Measurements from ENCODE around the gene ATP10A. TPM values are rescaled to one million over a fixed set of nuclear protein-coding genes. Genes with fewer than 3 reads are reported as not detected.
"Not testable (repeated sequence)": the region's sequence is repeated elsewhere in the genome, so short reads cannot be mapped to it uniquely, and the experiment has no call there.

ATP10A gene
- total RNA-seq, 1 donor from 2014 or later: 3.2 TPM

DNA sequence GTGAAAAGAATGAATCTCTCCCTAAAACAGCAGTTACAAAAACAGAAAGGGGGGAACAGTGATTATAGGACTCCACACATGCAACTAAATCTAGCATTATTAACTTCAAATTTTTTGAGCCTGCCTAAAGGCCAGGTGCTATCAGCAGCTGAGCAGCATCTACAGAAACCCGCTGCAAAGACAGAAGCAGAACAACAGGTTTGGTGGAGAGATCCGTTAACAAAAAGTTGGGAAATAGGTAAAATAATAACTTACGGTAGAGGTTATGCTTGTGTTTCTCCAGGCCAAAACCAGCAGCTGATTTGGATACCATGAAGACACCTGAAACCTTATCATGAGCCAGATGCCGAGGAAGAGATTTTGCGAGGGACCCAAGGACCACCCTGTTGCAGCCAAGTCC, 222.7 kb downstream of the ATP10A start:
- no peaks in the 10 kb centered on the region for H3K36me3 ChIP-seq
- H3K4me3 ChIP-seq: no peak overlapping the region
- intact Hi-C loops (cut with DNase I): no loop called here
- H3K9me3 ChIP-seq: no peaks in the 10 kb centered on the region
- H3K4me1 ChIP-seq: no peaks in the 10 kb centered on the region
- H3K27me3 ChIP-seq: no peaks in the 10 kb centered on the region
- H3K27ac ChIP-seq: no peak overlapping the region
- DNase-seq (ENCODE audit: extremely low spot score in 2 of 2): no peak
- TF ChIP-seq, protein P1, sequence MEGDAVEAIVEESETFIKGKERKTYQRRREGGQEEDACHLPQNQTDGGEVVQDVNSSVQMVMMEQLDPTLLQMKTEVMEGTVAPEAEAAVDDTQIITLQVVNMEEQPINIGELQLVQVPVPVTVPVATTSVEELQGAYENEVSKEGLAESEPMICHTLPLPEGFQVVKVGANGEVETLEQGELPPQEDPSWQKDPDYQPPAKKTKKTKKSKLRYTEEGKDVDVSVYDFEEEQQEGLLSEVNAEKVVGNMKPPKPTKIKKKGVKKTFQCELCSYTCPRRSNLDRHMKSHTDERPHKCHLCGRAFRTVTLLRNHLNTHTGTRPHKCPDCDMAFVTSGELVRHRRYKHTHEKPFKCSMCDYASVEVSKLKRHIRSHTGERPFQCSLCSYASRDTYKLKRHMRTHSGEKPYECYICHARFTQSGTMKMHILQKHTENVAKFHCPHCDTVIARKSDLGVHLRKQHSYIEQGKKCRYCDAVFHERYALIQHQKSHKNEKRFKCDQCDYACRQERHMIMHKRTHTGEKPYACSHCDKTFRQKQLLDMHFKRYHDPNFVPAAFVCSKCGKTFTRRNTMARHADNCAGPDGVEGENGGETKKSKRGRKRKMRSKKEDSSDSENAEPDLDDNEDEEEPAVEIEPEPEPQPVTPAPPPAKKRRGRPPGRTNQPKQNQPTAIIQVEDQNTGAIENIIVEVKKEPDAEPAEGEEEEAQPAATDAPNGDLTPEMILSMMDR (IDR thresholded peaks at IDR 0.05): no peak
- TF ChIP-seq POLR2AphosphoS5 (IDR thresholded peaks at IDR 0.05; ENCODE audit: insufficient read depth in 1 of 2, low read depth in 1 of 2) (no peak), POLR2A (IDR thresholded peaks at IDR 0.05) (no peak)

DNA sequence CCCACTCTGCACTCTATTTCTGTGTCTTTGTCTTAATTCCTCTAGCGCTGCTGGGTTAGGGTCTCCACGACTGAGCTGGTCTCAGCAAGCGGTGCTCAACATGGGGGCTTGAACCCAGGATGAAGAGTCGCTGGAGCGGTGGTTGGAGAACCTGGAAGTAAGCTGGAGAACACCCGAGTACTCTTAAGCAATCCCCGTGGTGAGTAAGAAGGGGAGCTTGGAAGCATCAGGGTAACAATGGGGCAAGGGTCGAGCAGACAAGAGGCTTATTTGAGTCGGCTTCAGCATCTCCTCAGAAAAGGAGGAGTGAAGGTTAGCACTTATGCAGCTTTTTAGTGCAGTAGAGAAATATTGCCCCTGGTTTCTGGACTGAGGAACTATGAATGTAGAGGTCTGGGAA, 226.6 kb downstream of the ATP10A start:
- H3K27me3 ChIP-seq; H3K4me3 ChIP-seq; H3K36me3 ChIP-seq; DNase-seq (ENCODE audit: extremely low spot score in 2 of 2); H3K27ac ChIP-seq; H3K4me1 ChIP-seq; H3K9me3 ChIP-seq; intact Hi-C loops (cut with DNase I): not testable (repeated sequence)

DNA sequence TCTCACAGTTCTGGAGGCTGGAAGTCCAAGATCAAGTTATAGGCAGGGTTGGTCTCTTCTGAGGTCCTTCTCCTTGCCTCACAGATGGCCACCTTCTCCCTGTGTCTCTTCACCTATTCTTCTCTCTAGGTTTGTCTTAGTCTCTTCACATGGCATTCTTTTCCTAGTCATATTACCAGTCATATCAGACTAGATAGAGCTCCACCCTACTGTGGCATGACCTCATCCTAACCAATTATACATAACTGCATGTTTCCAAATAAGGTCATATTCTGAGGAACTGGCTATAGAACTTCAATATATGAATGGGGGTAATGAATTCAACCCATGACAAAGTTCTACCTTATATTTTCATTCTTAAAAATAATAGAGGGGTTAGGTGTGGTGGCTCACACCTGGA, 227.9 kb downstream of the ATP10A start:
- DNase-seq (ENCODE audit: extremely low spot score in 2 of 2): no peak
- Histone ChIP-seq H3K4me3 (no peak overlapping the region), H3K36me3 (no peaks in the 10 kb centered on the region), H3K27me3 (no peaks in the 10 kb centered on the region), H3K4me1 (no peaks in the 10 kb centered on the region), H3K27ac (no peak overlapping the region), H3K9me3 (no peaks in the 10 kb centered on the region)
- TF ChIP-seq POLR2A (IDR thresholded peaks at IDR 0.05) (no peak), POLR2AphosphoS5 (IDR thresholded peaks at IDR 0.05; ENCODE audit: insufficient read depth in 1 of 2, low read depth in 1 of 2) (no peak)
- TF ChIP-seq, protein P1 (IDR thresholded peaks at IDR 0.05): no peak
- intact Hi-C loops (cut with DNase I): no loop called here

DNA sequence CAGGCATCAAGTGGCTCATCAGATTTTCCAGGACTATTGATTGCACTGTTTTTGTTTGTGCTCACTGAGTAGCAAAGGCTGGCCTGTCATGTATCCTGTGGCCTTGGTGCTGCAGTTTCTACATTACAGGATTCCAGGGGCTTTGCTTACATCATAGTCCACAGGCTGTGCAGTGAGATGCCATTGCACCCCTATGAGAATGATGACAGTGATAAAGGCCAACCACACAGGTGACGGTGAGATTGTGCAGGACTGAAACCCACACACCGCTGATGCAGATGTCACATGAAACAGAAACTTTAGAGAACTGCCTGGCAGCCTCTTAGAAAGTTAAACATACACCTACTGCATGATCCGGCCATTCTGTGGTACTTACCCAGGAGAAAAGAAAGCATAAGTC, 229.3 kb downstream of the ATP10A start:
- TF ChIP-seq POLR2A (IDR thresholded peaks at IDR 0.05) (no peak), POLR2AphosphoS5 (IDR thresholded peaks at IDR 0.05; ENCODE audit: insufficient read depth in 1 of 2, low read depth in 1 of 2) (no peak)
- TF ChIP-seq, protein P1 (IDR thresholded peaks at IDR 0.05): no peak
- Histone ChIP-seq H3K4me1 (no peaks in the 10 kb centered on the region), H3K4me3 (no peak overlapping the region), H3K36me3 (no peaks in the 10 kb centered on the region), H3K9me3 (no peaks in the 10 kb centered on the region), H3K27me3 (no peaks in the 10 kb centered on the region), H3K27ac (no peak overlapping the region)
- intact Hi-C loops (cut with DNase I): no loop called here
- DNase-seq (ENCODE audit: extremely low spot score in 2 of 2): no peak

DNA sequence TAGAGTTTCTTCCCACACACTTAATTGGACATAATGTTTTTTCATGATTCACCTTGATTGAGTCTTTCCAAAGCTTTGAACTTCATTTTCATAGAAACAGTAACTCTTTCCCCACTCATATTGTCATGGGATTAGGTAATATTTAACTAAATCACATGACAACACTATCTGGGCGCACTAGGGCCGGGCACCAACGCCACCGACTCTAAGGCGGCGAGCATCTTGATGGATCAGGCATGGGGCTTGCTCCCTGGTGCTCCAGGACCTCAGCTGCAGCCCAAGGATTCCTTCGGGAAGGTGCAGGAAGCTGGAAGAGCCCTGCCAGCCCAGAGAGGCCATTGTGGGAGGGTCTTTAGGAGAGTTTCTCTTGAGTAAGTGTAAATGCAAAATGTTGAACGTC, 231.2 kb downstream of the ATP10A start:
- DNase-seq (ENCODE audit: extremely low spot score in 2 of 2): no peak
- intact Hi-C loops (cut with DNase I): no loop called here

More for the DNA sequence above, 231.2 kb downstream of the ATP10A start:
- Histone ChIP-seq H3K9me3 (no peaks in the 10 kb centered on the region), H3K36me3 (no peaks in the 10 kb centered on the region), H3K4me1 (no peaks in the 10 kb centered on the region), H3K27ac (no peak overlapping the region), H3K4me3 (no peak overlapping the region), H3K27me3 (no peaks in the 10 kb centered on the region)
- TF ChIP-seq, protein P1 (IDR thresholded peaks at IDR 0.05): no peak
- TF ChIP-seq POLR2A (IDR thresholded peaks at IDR 0.05): no peak
- no peak for TF ChIP-seq POLR2AphosphoS5 (IDR thresholded peaks at IDR 0.05; ENCODE audit: insufficient read depth in 1 of 2, low read depth in 1 of 2)

Small RNAs within 50 kb of the gene (microRNA-seq; reads per million reads assigned to microRNA genes)
- not detected for gene MIR4715 (ENCODE audit: borderline number of aligned reads, borderline replicate concordance)

Small RNAs within 50 kb of the gene (small RNA-seq; reads per million reads assigned to genes)
- not detected for gene MIR4715
- not detected for gene RNA5SP390
